ENCODE measurements around the gene RASSF5. TPM values are rescaled to one million over a fixed set of nuclear protein-coding genes. Genes with fewer than 3 reads are reported as not detected.
A peak's percentile ranks its signal among the peaks of the same experiment; 100 is the strongest.

RASSF5 gene
- total and polyA plus RNA-seq, 10 of the 15 experiments (the other 5 are each of a cell fraction or from before 2014, with no cell fraction given), result 14.0 to 89.6 (median 68.9) TPM

GRCh38 chr1:206609229-206609991 is 102.1 kb downstream of the RASSF5 start (continued):
- peak in 1 of 2 experiments; percentile 58; a peak in 1 of 4 replicates for TF ChIP-seq EP300 (IDR thresholded peaks at IDR 0.05; ENCODE audit: borderline replicate concordance in 1 of 2, control insufficient read depth in 1 of 2, low read depth in 2 of 2, low read length in 2 of 2)
- TF ChIP-seq MXI1 (IDR thresholded peaks at IDR 0.05; ENCODE audit: low read depth, low read length), result no peak
- TF ChIP-seq GABPA (IDR thresholded peaks at IDR 0.05; ENCODE audit: low read depth), result peak; percentile 57
- no peak for TF ChIP-seq NR2F1 (conservative IDR thresholded peaks at IDR 0.05)
- no peak for TF ChIP-seq RB1 (IDR thresholded peaks at IDR 0.05; ENCODE audit: borderline replicate concordance)
- no peak for TF ChIP-seq TAF1 (IDR thresholded peaks at IDR 0.05; ENCODE audit: borderline replicate concordance, low read depth, low read length)
- no peak for TF ChIP-seq CHD1 (IDR thresholded peaks at IDR 0.05; ENCODE audit: low read depth, low read length)
- TF ChIP-seq KDM1A (IDR thresholded peaks at IDR 0.05; ENCODE audit: borderline replicate concordance), result no peak
- peak; percentile 30; the same call in 1 of the 2 replicates for TF ChIP-seq PKNOX1 (IDR thresholded peaks at IDR 0.05)
- TF ChIP-seq RAD21 (IDR thresholded peaks at IDR 0.05; ENCODE audit: insufficient read depth, low read depth, low read length), result no peak
- no peak for TF ChIP-seq EGR1 (IDR thresholded peaks at IDR 0.05; ENCODE audit: borderline replicate concordance in 1 of 2, low read depth in 2 of 2, low read length in 2 of 2)
- no peak for TF ChIP-seq NR2C2 (IDR thresholded peaks at IDR 0.05; ENCODE audit: borderline replicate concordance, control insufficient read depth, insufficient read length, low read depth)
- no peak for TF ChIP-seq SP1 (IDR thresholded peaks at IDR 0.05; ENCODE audit: low read depth, low read length)
- no peak for TF ChIP-seq RCOR1 (conservative IDR thresholded peaks at IDR 0.05; ENCODE audit: low read depth, low read length)
- peak; percentile 23; the same call in 1 of the 2 replicates for TF ChIP-seq DPF2 (IDR thresholded peaks at IDR 0.05)
- TF ChIP-seq ATF7 (IDR thresholded peaks at IDR 0.05; ENCODE audit: low read depth), result peak; percentile 7; the same call in 1 of the 2 replicates
- no peak for TF ChIP-seq BHLHE40 (IDR thresholded peaks at IDR 0.05; ENCODE audit: borderline replicate concordance in 1 of 2, low read depth in 2 of 2, low read length in 1 of 2)
- TF ChIP-seq E2F4 (IDR thresholded peaks at IDR 0.05; ENCODE audit: low read depth, low read length), result no peak
- TF ChIP-seq SKIL (IDR thresholded peaks at IDR 0.05; ENCODE audit: low read depth, poor library complexity, severe bottlenecking), result peak; percentile 27
